Fibroblast of the aortic adventitia (primary cell): ENCODE results near the gene ALCAM. TPM values are rescaled to one million over a fixed set of nuclear protein-coding genes. Genes with fewer than 3 reads are reported as not detected.

Source experiments
- DNase-seq: peaks from one replicate; pipeline ENCODE4 v3.0.0-alpha.2; 2010; ENCODE audit warnings: low read depth
- H3K4me3 ChIP-seq: 2 replicates; pipeline ENCODE4 v1.5.1; 2011; ENCODE audit warnings: low read depth, mild to moderate bottlenecking, control low read depth, low read length, moderate library complexity
- total RNA-seq: library from RNA; depleted of rRNA; stranded (reverse); fragments of >200 nt; gene quantifications from 2 replicates; pipeline ENCODE4 v1.2.3, GENCODE V29; 2012; ENCODE audit warnings: low replicate concordance
- TF ChIP-seq, protein P1 (sequence below): IDR thresholded peaks from 2 replicates; pipeline ENCODE4 v1.5.1; 2011; ENCODE audit warnings: mild to moderate bottlenecking, low read length, control low read depth, inconsistent platforms; ENCODE audit not compliant: insufficient read depth

The ALCAM gene
- total RNA-seq, 1 donor = 203 TPM

DNA sequence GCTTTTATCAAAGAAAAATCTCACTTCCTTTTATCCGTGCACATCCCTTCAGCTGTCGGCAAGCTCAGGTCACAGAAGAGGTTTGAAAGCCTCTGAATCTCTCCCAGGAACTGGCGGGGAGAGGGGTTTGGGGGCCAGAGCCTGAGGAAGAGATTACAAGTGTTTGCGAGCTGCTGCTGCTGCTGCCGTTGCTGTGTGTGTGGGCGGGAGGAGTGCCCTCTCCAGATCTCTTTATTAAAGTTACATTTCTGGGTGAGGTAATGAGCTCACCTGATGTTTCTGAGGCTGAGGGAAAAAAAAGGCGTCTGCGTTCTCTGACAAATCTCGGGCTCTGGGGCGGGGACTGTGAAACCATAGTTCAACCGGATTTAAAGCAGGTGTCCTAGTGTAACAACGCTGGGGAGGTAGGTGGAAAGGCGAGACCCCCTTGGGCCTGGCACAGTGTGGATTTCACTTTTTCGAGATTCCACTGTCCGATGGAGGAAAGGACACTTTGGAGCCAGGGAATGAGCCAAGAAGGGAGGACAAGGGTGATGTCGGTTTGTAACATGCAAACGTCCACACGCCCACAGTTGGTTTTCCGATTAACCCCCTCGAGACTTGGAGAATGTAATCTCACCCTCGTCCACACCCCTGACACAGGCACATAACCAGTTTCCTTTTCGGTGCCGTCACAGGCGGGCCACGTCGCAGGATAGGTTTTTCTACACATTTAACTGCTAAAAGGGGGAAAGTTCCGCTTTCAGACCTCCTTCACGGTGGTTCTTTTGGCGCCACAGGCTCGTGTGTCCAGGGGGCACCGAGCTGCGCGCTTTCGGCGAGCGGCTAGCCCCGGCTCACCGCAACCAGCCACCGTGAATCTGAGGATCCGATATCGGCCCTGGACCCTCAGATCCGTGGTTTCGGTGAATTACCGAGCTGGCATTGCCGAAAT lies 2.1 kb downstream of the ALCAM start:
- DNase-seq = peak; percentile 65
- TF ChIP-seq, protein P1, sequence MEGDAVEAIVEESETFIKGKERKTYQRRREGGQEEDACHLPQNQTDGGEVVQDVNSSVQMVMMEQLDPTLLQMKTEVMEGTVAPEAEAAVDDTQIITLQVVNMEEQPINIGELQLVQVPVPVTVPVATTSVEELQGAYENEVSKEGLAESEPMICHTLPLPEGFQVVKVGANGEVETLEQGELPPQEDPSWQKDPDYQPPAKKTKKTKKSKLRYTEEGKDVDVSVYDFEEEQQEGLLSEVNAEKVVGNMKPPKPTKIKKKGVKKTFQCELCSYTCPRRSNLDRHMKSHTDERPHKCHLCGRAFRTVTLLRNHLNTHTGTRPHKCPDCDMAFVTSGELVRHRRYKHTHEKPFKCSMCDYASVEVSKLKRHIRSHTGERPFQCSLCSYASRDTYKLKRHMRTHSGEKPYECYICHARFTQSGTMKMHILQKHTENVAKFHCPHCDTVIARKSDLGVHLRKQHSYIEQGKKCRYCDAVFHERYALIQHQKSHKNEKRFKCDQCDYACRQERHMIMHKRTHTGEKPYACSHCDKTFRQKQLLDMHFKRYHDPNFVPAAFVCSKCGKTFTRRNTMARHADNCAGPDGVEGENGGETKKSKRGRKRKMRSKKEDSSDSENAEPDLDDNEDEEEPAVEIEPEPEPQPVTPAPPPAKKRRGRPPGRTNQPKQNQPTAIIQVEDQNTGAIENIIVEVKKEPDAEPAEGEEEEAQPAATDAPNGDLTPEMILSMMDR = no peak
- peak overlapping the region; percentile 96 for H3K4me3 ChIP-seq

DNA sequence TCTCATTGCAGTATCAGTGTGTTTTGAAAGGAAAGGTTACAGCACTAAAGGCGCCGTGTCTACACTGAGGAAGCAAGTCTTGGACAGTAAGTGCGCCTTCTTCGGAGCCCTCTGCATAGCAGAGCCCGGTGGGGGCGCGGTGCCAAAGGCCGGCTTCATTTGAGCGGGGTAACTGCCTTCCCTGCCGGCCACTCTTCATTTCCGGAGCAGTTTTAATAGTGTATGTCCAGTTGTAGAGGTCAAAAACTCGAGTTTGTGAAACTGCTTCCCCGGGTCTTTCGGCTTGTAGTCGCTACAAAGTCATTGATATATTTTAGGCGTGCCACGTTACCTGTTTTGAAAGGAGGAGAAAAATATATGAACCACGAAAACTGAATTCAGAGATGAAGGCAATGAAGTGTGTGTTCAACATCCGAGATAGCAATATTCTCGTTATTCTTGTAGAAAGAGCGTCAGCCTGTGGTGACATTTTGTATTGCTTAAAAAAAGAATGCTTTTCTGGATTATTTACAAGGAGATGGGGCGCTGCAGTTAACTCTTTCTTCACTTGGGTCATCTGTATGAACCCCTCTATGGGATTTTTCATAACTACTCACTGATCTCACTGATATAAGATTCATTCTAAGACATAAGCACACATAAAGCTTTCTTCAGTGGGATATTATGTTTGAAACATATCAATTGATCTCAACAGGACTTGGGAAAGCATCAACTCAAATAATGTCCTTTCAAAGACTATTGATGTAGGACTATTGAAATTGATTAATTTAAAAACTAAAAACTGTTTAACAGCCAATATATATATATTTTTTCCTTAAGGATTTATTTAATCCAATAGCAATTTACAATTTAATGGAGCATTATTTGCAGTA lies 3.0 kb downstream of the ALCAM start:
- peak; percentile 83 for DNase-seq
- TF ChIP-seq, protein P1 = peak; percentile 80
- H3K4me3 ChIP-seq = peak overlapping the region; percentile 96

DNA sequence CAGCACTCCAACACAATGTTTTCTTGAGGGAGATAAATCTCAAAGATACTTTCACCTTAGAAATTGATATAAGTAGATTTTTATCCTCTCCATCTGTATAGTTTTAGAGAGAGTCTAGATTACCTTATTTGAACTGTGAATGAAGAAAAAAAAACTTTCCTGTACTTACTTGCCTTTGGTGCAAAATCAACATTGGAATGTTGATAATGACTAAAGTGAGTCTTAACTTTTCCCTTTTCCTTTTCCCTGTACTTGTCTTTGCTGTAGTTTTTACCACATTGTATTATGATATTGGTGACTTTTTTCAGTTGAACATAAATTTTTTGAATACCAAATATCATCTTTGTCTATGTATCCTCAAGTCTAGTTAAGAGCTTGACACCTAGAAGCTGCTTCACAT lies 6.7 kb downstream of the ALCAM start:
- H3K4me3 ChIP-seq = no peak overlapping the region
- DNase-seq = no peak
- TF ChIP-seq, protein P1 = no peak

DNA sequence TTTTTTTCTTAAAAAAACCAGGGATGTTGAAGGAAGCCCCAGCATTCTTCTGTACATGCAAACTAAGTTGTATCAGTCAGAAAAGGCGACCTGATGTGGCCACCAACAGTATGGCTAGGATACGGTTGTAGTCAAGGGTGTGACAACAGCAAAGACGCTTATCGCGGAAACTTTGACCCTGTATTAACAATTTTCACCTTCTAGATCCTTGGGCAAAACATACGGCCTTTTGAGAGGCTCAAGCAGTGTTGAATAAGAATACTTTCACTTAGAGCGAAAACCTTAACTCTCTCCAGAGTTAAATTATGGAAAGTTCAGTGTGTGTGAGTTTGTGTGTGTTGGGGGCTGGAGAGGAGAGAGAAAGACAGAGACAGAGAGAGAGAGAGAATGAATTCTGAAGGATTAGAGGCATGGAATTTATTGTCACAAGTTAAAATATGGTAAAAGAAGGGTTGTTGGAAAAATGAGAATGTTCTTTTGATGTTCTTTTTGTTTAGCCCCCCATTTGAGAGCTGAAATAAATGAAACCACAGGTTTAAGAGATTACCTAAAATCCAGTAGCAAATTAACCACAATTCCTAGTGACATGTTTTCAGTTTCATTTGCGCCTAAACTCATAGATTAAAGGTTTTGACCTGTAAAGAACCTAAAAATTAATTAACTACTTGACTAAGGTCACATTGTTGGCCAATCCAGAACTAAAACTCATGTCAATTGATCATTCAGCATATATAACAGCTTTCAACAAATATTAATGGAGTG lies 9.2 kb downstream of the ALCAM start:
- no peak for DNase-seq
- no peak overlapping the region for H3K4me3 ChIP-seq
- TF ChIP-seq, protein P1 = no peak

DNA sequence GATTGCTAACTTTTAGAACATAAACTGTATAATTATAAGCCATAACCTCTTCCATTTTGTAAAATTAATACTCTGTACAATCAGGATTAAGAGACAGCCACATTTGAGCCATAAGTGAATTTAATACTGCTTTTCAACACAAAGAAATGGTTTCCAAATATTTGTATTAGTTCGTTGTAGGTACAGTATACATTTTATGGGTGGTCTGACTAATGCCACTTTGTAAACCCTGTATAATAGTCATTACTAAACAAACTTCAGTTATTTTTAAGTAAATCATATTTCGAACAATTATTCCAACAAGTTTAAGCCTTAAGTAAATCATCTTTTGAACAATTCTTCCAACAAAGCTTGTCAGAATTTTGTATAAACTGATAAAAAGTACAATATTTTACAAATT lies 11.0 kb downstream of the ALCAM start:
- TF ChIP-seq, protein P1 = no peak
- H3K4me3 ChIP-seq = no peak overlapping the region
- DNase-seq = no peak

DNA sequence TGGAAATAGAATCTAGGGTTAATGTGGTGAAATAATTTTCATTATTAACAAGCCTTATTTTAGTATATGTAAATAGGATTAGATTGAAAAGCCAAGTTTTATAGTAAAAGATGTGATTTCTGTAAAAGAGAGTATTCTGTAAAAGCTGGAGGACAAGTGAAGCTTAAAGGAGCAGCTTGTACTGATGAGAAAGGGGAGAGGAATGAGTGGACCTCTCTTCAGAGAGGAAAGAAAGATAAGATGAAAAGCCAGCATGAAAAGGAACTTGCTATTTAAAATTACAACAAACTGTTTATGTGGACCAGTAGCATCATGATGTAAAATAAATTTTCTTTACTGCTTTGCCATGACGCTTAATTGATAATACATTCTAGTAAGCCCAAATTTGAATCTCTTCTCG lies 18.5 kb downstream of the ALCAM start:
- DNase-seq = peak; percentile 39
- TF ChIP-seq, protein P1 = no peak
- no peak overlapping the region for H3K4me3 ChIP-seq
